ENCODE measurements around the gene ABCD4. TPM values are rescaled to one million over a fixed set of nuclear protein-coding genes. Genes with fewer than 3 reads are reported as not detected.

The ABCD4 gene
- total RNA-seq = 28.7 TPM

GRCh38 chr14:74302634-74303569, at the start of gene ABCD4:
ABCD4 (minus strand) TSS chr14:74302934; CDS start chr14:74302912, 22 bp downstream.
- peaks cover 6 to 22% (median 16%) of the 10 kb centered on the region in 3 donors for H3K4me1 ChIP-seq (ENCODE audit: control insufficient read depth in 3 of 3, insufficient read depth in 3 of 3, low read length in 3 of 3)
- H3K27ac ChIP-seq (ENCODE audit: low read depth, low read length) = peak within 1 kb of the TSS; percentile 91
- no peaks in the 10 kb centered on the region for H3K27me3 ChIP-seq (ENCODE audit: control insufficient read depth in 3 of 3, insufficient read depth in 3 of 3, low read length in 3 of 3)
- H3K36me3 ChIP-seq (ENCODE audit: control insufficient read depth in 3 of 3, insufficient read depth in 3 of 3, low read length in 3 of 3) = peaks cover 7 to 11% (median 11%) of the 10 kb centered on the region in 3 donors
- no peaks in the 10 kb centered on the region for H3K9me3 ChIP-seq (ENCODE audit: control insufficient read depth in 3 of 3, low read length in 3 of 3)
- peak within 1 kb of the TSS; percentile 90 to 96 (median 94) for H3K9ac ChIP-seq (ENCODE audit: low read depth in 1 of 3, low read length in 3 of 3)
- peak within 1 kb of the TSS; percentile 86 to 91 (median 88) for H3K4me3 ChIP-seq (ENCODE audit: low read length in 3 of 3)

- no peaks in the 10 kb centered on the region for H3K36me3 ChIP-seq (ENCODE audit: control insufficient read depth in 3 of 3, insufficient read depth in 3 of 3, low read length in 3 of 3)
- no peak overlapping the region for H3K27ac ChIP-seq (ENCODE audit: low read depth, low read length)
- H3K4me3 ChIP-seq (ENCODE audit: low read length in 3 of 3) = no peak overlapping the region
- H3K27me3 ChIP-seq (ENCODE audit: control insufficient read depth in 3 of 3, insufficient read depth in 3 of 3, low read length in 3 of 3) = peaks cover 0 to 23% (median 8%) of the 10 kb centered on the region in 3 donors
- no peaks in the 10 kb centered on the region for H3K4me1 ChIP-seq (ENCODE audit: control insufficient read depth in 3 of 3, insufficient read depth in 3 of 3, low read length in 3 of 3)
- H3K9ac ChIP-seq (ENCODE audit: low read depth in 1 of 3, low read length in 3 of 3) = no peak overlapping the region
- H3K9me3 ChIP-seq (ENCODE audit: control insufficient read depth in 3 of 3, low read length in 3 of 3) = no peaks in the 10 kb centered on the region
Observed at GRCh38 chr14:74350928-74351323, 48.2 kb upstream of the ABCD4 start.

- H3K9ac ChIP-seq (ENCODE audit: low read depth in 1 of 3, low read length in 3 of 3) = no peak overlapping the region
- H3K27me3 ChIP-seq (ENCODE audit: control insufficient read depth in 3 of 3, insufficient read depth in 3 of 3, low read length in 3 of 3) = peaks cover 0 to 23% (median 8%) of the 10 kb centered on the region in 3 donors
- H3K9me3 ChIP-seq (ENCODE audit: control insufficient read depth in 3 of 3, low read length in 3 of 3) = no peaks in the 10 kb centered on the region
- no peaks in the 10 kb centered on the region for H3K4me1 ChIP-seq (ENCODE audit: control insufficient read depth in 3 of 3, insufficient read depth in 3 of 3, low read length in 3 of 3)
- no peak overlapping the region for H3K27ac ChIP-seq (ENCODE audit: low read depth, low read length)
- H3K4me3 ChIP-seq (ENCODE audit: low read length in 3 of 3) = no peak overlapping the region
- no peaks in the 10 kb centered on the region for H3K36me3 ChIP-seq (ENCODE audit: control insufficient read depth in 3 of 3, insufficient read depth in 3 of 3, low read length in 3 of 3)
Observed at GRCh38 chr14:74350211-74350927, 47.6 kb upstream of the ABCD4 start.

GRCh38 chr14:74349757-74350156, 47.0 kb upstream of the ABCD4 start:
- no peak overlapping the region for H3K27ac ChIP-seq (ENCODE audit: low read depth, low read length)
- no peaks in the 10 kb centered on the region for H3K9me3 ChIP-seq (ENCODE audit: control insufficient read depth in 3 of 3, low read length in 3 of 3)
- peaks cover 0 to 23% (median 8%) of the 10 kb centered on the region in 3 donors for H3K27me3 ChIP-seq (ENCODE audit: control insufficient read depth in 3 of 3, insufficient read depth in 3 of 3, low read length in 3 of 3)
- no peaks in the 10 kb centered on the region for H3K36me3 ChIP-seq (ENCODE audit: control insufficient read depth in 3 of 3, insufficient read depth in 3 of 3, low read length in 3 of 3)
- no peaks in the 10 kb centered on the region for H3K4me1 ChIP-seq (ENCODE audit: control insufficient read depth in 3 of 3, insufficient read depth in 3 of 3, low read length in 3 of 3)
- H3K4me3 ChIP-seq (ENCODE audit: low read length in 3 of 3) = no peak overlapping the region
- H3K9ac ChIP-seq (ENCODE audit: low read depth in 1 of 3, low read length in 3 of 3) = no peak overlapping the region

- Histone ChIP-seq H3K9me3 (ENCODE audit: control insufficient read depth in 3 of 3, low read length in 3 of 3) (no peaks in the 10 kb centered on the region), H3K9ac (ENCODE audit: low read depth in 1 of 3, low read length in 3 of 3) (no peak overlapping the region), H3K27me3 (ENCODE audit: control insufficient read depth in 3 of 3, insufficient read depth in 3 of 3, low read length in 3 of 3) (peaks cover 0 to 23% (median 8%) of the 10 kb centered on the region in 3 donors), H3K4me1 (ENCODE audit: control insufficient read depth in 3 of 3, insufficient read depth in 3 of 3, low read length in 3 of 3) (no peaks in the 10 kb centered on the region), H3K4me3 (ENCODE audit: low read length in 3 of 3) (no peak overlapping the region), H3K36me3 (ENCODE audit: control insufficient read depth in 3 of 3, insufficient read depth in 3 of 3, low read length in 3 of 3) (no peaks in the 10 kb centered on the region), H3K27ac (ENCODE audit: low read depth, low read length) (no peak overlapping the region)
Observed at GRCh38 chr14:74348735-74349463, 46.2 kb upstream of the ABCD4 start.

- H3K4me3 ChIP-seq (ENCODE audit: low read length in 3 of 3) = no peak within 1 kb of the TSS
- H3K27ac ChIP-seq (ENCODE audit: low read depth, low read length) = no peak within 1 kb of the TSS
- H3K36me3 ChIP-seq (ENCODE audit: control insufficient read depth in 3 of 3, insufficient read depth in 3 of 3, low read length in 3 of 3) = no peaks in the 10 kb centered on the region
- no peaks in the 10 kb centered on the region for H3K4me1 ChIP-seq (ENCODE audit: control insufficient read depth in 3 of 3, insufficient read depth in 3 of 3, low read length in 3 of 3)
- no peak within 1 kb of the TSS for H3K9ac ChIP-seq (ENCODE audit: low read depth in 1 of 3, low read length in 3 of 3)
- no peaks in the 10 kb centered on the region for H3K9me3 ChIP-seq (ENCODE audit: control insufficient read depth in 3 of 3, low read length in 3 of 3)
- H3K27me3 ChIP-seq (ENCODE audit: control insufficient read depth in 3 of 3, insufficient read depth in 3 of 3, low read length in 3 of 3) = peaks cover 0 to 25% (median 8%) of the 10 kb centered on the region in 3 donors
Observed at GRCh38 chr14:74348241-74348734, 45.6 kb upstream of the ABCD4 start, which contains the start of gene VRTN. VRTN (plus strand) TSS chr14:74348471; CDS start chr14:74356784, 8,313 bp downstream.

- no peaks in the 10 kb centered on the region for H3K9me3 ChIP-seq (ENCODE audit: control insufficient read depth in 3 of 3, low read length in 3 of 3)
- no peak overlapping the region for H3K9ac ChIP-seq (ENCODE audit: low read depth in 1 of 3, low read length in 3 of 3)
- H3K4me1 ChIP-seq (ENCODE audit: control insufficient read depth in 3 of 3, insufficient read depth in 3 of 3, low read length in 3 of 3) = no peaks in the 10 kb centered on the region
- no peaks in the 10 kb centered on the region for H3K36me3 ChIP-seq (ENCODE audit: control insufficient read depth in 3 of 3, insufficient read depth in 3 of 3, low read length in 3 of 3)
- H3K27ac ChIP-seq (ENCODE audit: low read depth, low read length) = no peak overlapping the region
- H3K27me3 ChIP-seq (ENCODE audit: control insufficient read depth in 3 of 3, insufficient read depth in 3 of 3, low read length in 3 of 3) = peaks cover 0 to 25% (median 8%) of the 10 kb centered on the region in 3 donors
- no peak overlapping the region for H3K4me3 ChIP-seq (ENCODE audit: low read length in 3 of 3)
Observed at GRCh38 chr14:74347795-74348100, 45.0 kb upstream of the ABCD4 start.

GRCh38 chr14:74347097-74347794, 44.5 kb upstream of the ABCD4 start:
- Histone ChIP-seq H3K36me3 (ENCODE audit: control insufficient read depth in 3 of 3, insufficient read depth in 3 of 3, low read length in 3 of 3) (no peaks in the 10 kb centered on the region), H3K27me3 (ENCODE audit: control insufficient read depth in 3 of 3, insufficient read depth in 3 of 3, low read length in 3 of 3) (peaks cover 0 to 25% (median 8%) of the 10 kb centered on the region in 3 donors), H3K4me3 (ENCODE audit: low read length in 3 of 3) (no peak overlapping the region), H3K9me3 (ENCODE audit: control insufficient read depth in 3 of 3, low read length in 3 of 3) (no peaks in the 10 kb centered on the region), H3K4me1 (ENCODE audit: control insufficient read depth in 3 of 3, insufficient read depth in 3 of 3, low read length in 3 of 3) (no peaks in the 10 kb centered on the region), H3K27ac (ENCODE audit: low read depth, low read length) (no peak overlapping the region), H3K9ac (ENCODE audit: low read depth in 1 of 3, low read length in 3 of 3) (no peak overlapping the region)

GRCh38 chr14:74346341-74346740, 43.6 kb upstream of the ABCD4 start:
- Histone ChIP-seq H3K4me1 (ENCODE audit: control insufficient read depth in 3 of 3, insufficient read depth in 3 of 3, low read length in 3 of 3) (no peaks in the 10 kb centered on the region), H3K36me3 (ENCODE audit: control insufficient read depth in 3 of 3, insufficient read depth in 3 of 3, low read length in 3 of 3) (no peaks in the 10 kb centered on the region), H3K4me3 (ENCODE audit: low read length in 3 of 3) (no peak overlapping the region), H3K9me3 (ENCODE audit: control insufficient read depth in 3 of 3, low read length in 3 of 3) (no peaks in the 10 kb centered on the region), H3K27me3 (ENCODE audit: control insufficient read depth in 3 of 3, insufficient read depth in 3 of 3, low read length in 3 of 3) (peaks cover 0 to 25% (median 8%) of the 10 kb centered on the region in 3 donors), H3K9ac (ENCODE audit: low read depth in 1 of 3, low read length in 3 of 3) (no peak overlapping the region), H3K27ac (ENCODE audit: low read depth, low read length) (no peak overlapping the region)
